Nephron (organoid): ENCODE measurements around the gene UFC1.
A peak's percentile ranks its signal among the peaks of the same experiment; 100 is the strongest.

Experiments
- H3K27ac Mint-ChIP-seq, 3 experiments: 2 replicates each; pipeline ENCODE4 v1.8.0; 2020; ENCODE audit warnings: mixed read lengths in 3 of 3, mild to moderate bottlenecking in 2 of 3, moderate library complexity in 1 of 3
- H3K27me3 Mint-ChIP-seq: 2 replicates; pipeline ENCODE4 v1.8.0; 2021; ENCODE audit warnings: low read depth, mild to moderate bottlenecking, moderate library complexity, mixed read lengths
- H3K36me3 Mint-ChIP-seq: 2 replicates; pipeline ENCODE4 v1.8.0; 2020; ENCODE audit warnings: low read depth, mixed read lengths
- H3K4me1 Mint-ChIP-seq: 2 replicates; pipeline ENCODE4 v1.8.0; 2020; ENCODE audit warnings: mixed read lengths
- H3K4me3 Mint-ChIP-seq, 3 experiments: 2 replicates each; pipeline ENCODE4 v1.8.0; 2020; ENCODE audit warnings: mild to moderate bottlenecking in 3 of 3, mixed read lengths in 3 of 3, moderate library complexity in 2 of 3
- H3K9me3 Mint-ChIP-seq: 2 replicates; pipeline ENCODE4 v1.8.0; 2020; ENCODE audit warnings: mixed read lengths
- CTCF ChIP-seq, 3 experiments: fragments of 200-600 bp; sonication (generic); IDR thresholded peaks; one replicate each; pipeline ENCODE4 v1.5.0; 2021; ENCODE audit warnings: antibody characterized with exemption in 3 of 3; ENCODE audit not compliant: unreplicated experiment in 3 of 3

Gene UFC1

DNA sequence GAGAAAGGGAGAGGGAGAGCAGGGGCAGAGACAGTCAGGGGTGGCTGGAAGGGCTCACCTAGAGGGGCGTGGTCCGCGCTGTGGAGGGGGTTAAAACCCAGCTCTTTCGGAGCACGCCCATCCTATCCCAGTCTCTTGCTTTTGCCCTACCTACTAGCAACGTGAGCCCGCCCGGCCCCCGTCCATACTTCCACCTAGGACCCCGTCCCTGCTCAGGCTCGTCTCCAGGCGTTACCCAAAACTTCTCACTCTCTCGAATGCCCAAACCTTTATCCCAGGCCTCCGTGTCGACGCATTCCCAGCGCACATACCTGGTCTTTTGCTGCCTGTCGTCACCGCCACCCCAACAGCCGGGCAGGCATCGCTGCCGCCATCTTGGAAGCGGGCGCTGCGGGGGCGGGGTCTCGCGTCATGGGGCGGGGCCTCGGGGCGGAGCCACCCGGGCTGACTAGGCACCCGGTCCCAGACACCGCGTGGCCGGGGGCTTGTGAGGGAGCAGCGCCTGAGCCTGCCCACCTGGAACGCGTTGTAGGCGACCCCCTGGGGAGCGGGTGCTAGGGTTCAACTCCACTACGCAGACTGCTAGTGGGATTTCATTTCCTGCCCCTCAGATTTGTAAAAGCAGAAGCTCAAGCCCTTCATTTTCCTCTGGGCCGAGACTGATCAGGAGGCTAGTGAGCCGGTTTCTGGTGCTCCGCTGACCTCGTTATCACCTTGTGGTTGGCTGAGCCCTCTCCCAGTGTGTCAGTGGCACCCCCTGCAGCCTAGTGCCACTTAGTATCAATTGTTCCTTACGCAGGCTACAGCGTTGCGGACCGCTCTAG, 23.5 kb downstream of the UFC1 start, which contains the start of gene B4GALT3:
B4GALT3 (minus strand) TSS at position 396 of the 824 bp plus-strand sequence. CDS start 1,447 bp downstream, outside the sequence.
- TF ChIP-seq CTCF (IDR thresholded peaks at IDR 0.05; ENCODE audit: unreplicated experiment in 3 of 3): no peak
- Mint-ChIP-seq H3K4me1 (peaks cover 44% of the 10 kb centered on the region), H3K9me3 (no peaks in the 10 kb centered on the region), H3K4me3 (peak within 1 kb of the TSS; percentile 98 to 100 (median 100)), H3K36me3 (peaks cover 31% of the 10 kb centered on the region), H3K27me3 (no peaks in the 10 kb centered on the region), H3K27ac (peak within 1 kb of the TSS; percentile 81 to 99 (median 96))

DNA sequence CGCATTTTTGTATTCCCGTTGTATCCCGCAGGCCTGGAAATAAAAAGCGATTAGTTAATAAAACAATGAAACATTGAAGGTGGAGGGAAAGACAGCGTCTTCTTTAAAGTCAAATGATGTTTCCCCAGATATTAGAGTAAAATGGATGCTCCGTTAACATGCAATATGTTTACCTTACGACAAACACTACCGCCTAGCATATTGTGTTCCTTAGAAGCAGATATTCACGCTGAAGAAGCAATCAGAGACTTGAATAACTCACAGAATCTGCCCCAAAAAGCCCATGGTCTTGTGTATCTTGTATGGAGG, 24.1 kb downstream of the UFC1 start:
- Mint-ChIP-seq H3K4me3 (peak overlapping the region; percentile 98 to 100 (median 100)), H3K4me1 (peaks cover 40% of the 10 kb centered on the region), H3K27ac (peak overlapping the region; percentile 81 to 99 (median 96)), H3K36me3 (peaks cover 26% of the 10 kb centered on the region), H3K9me3 (no peaks in the 10 kb centered on the region), H3K27me3 (no peaks in the 10 kb centered on the region)
- TF ChIP-seq CTCF (IDR thresholded peaks at IDR 0.05; ENCODE audit: unreplicated experiment in 3 of 3): no peak

GRCh38 chr1:161179698-161180097, 25.9 kb downstream of the UFC1 start:
- no peak for TF ChIP-seq CTCF (IDR thresholded peaks at IDR 0.05; ENCODE audit: unreplicated experiment in 3 of 3)
- H3K27me3 Mint-ChIP-seq: no peaks in the 10 kb centered on the region
- H3K4me1 Mint-ChIP-seq: peaks cover 30% of the 10 kb centered on the region
- H3K9me3 Mint-ChIP-seq: no peaks in the 10 kb centered on the region
- peaks cover 9% of the 10 kb centered on the region for H3K36me3 Mint-ChIP-seq
- H3K27ac Mint-ChIP-seq: no peak overlapping the region
- peak overlapping the region; percentile 42 to 78 (median 64) for H3K4me3 Mint-ChIP-seq

DNA sequence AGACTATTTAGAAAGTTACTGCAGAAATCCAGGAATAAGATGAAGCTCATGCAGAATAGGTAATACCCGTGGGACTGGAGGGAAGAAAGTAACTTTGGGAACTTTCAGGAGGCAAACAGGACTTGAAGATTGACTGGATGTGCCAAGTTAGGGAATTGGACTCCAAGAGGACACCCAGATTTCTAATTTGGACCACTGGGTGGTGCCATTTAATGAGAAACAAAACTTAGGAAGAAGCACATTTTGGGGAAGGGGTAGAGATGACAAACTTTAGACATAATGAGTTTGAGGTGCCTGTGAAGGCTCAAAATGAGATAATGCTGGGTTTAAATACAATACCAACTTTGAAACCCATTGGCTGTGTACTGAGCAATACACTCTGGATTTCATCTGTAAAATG, 26.9 kb downstream of the UFC1 start:
- Mint-ChIP-seq H3K4me1 (peaks cover 30% of the 10 kb centered on the region), H3K27ac (no peak overlapping the region), H3K36me3 (peaks cover 4% of the 10 kb centered on the region), H3K4me3 (no peak overlapping the region), H3K27me3 (no peaks in the 10 kb centered on the region), H3K9me3 (no peaks in the 10 kb centered on the region)
- peak in 1 of 3 experiments; percentile 14 for TF ChIP-seq CTCF (IDR thresholded peaks at IDR 0.05; ENCODE audit: unreplicated experiment in 3 of 3)

DNA sequence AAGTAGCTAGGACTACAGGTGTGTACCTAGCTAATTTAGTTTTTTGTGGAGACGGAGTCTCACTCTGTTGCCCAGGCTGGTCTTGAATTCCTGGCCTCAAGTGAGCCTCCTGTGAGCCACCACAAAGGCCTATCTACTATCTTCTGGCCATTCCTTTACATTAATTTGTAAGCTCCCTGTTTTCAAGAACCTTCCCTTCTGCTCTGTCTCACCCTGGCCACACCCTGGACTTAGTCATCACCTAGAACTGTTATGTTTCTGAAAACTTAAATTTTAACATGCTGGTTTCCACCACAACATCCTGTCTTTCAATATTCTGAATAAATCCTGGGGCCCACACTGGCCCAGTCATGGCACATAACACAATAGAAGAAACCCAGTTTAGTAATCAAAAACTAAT, 28.4 kb downstream of the UFC1 start:
- no peaks in the 10 kb centered on the region for H3K36me3 Mint-ChIP-seq
- no peak overlapping the region for H3K27ac Mint-ChIP-seq
- no peaks in the 10 kb centered on the region for H3K9me3 Mint-ChIP-seq
- no peak overlapping the region for H3K4me3 Mint-ChIP-seq
- no peaks in the 10 kb centered on the region for H3K27me3 Mint-ChIP-seq
- peaks cover 22% of the 10 kb centered on the region for H3K4me1 Mint-ChIP-seq
- no peak for TF ChIP-seq CTCF (IDR thresholded peaks at IDR 0.05; ENCODE audit: unreplicated experiment in 3 of 3)

DNA sequence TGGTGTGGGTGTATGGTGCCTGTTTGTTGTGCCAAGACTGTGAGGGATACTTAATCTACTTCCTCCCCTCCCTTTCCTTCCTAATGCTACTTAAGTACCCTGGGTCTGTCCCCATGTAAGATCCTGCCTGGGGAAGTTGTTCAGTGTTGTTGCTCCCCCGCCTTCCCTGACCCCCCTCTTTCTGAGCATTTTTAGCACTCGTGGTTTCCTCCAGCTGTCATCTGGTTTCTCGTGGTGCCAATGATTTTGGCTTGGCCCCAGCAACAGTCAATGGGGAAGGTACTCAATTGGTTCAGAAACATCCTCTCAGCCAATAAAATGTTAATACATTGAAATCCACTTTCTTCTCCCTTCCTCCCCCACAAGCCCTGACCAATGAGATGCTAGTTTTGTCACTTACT, 31.5 kb downstream of the UFC1 start:
- Mint-ChIP-seq H3K36me3 (no peaks in the 10 kb centered on the region), H3K27ac (peak overlapping the region; percentile 7 to 65 (median 10)), H3K27me3 (no peaks in the 10 kb centered on the region), H3K4me1 (peaks cover 11% of the 10 kb centered on the region), H3K4me3 (no peak overlapping the region), H3K9me3 (no peaks in the 10 kb centered on the region)
- TF ChIP-seq CTCF (IDR thresholded peaks at IDR 0.05; ENCODE audit: unreplicated experiment in 3 of 3): no peak
